WTC11 (cell line): Measurements from ENCODE around the gene UBE2E1. TPM values are rescaled to one million over a fixed set of nuclear protein-coding genes. Genes with fewer than 3 reads are reported as not detected.

Experiments used
- ATAC-seq: fragments of 200-7000 bp; cut with Tn5 transposase; 2 replicates; pipeline ENCODE4 v1.10.0; 2021; ENCODE audit warnings: mild to moderate bottlenecking, moderate library complexity
- CTCF ChIA-PET: fragments of 300-600 bp; sonication (Branson Sonifier 250); formaldehyde crosslinking; loops from one replicate; lab custom pipeline; 2021; ENCODE audit warnings: antibody characterized with exemption; lab: Charles Lee
- POLR2A ChIA-PET: fragments of 350-600 bp; sonication (Branson Sonifier 250); formaldehyde crosslinking; loops from one replicate; lab custom pipeline; 2021; ENCODE audit warnings: antibody characterized with exemption; lab: Charles Lee
- DNase-seq: peaks from one replicate; pipeline ENCODE4 v3.0.0; 2021; ENCODE audit warnings: low spot score
- H3K27ac Mint-ChIP-seq: 2 replicates; pipeline ENCODE4 v1.8.0; 2021; ENCODE audit warnings: mixed read lengths
- H3K27me3 Mint-ChIP-seq: 2 replicates; pipeline ENCODE4 v1.8.0; 2021; ENCODE audit warnings: low read depth, mild to moderate bottlenecking, moderate library complexity, mixed read lengths
- H3K36me3 Mint-ChIP-seq: 2 replicates; pipeline ENCODE4 v1.8.0; 2021; ENCODE audit warnings: mixed read lengths
- H3K4me1 Mint-ChIP-seq: 2 replicates; pipeline ENCODE4 v1.8.0; 2022; ENCODE audit warnings: mixed read lengths
- H3K4me3 Mint-ChIP-seq: 2 replicates; pipeline ENCODE4 v1.8.0; 2021; ENCODE audit warnings: mild to moderate bottlenecking, moderate library complexity, mixed read lengths
- H3K9me3 Mint-ChIP-seq: 2 replicates; pipeline ENCODE4 v1.8.0; 2021; ENCODE audit warnings: mixed read lengths
- AR ChIP-seq: fragments of 250-450 bp; sonication (Bioruptor Pico); IDR thresholded peaks from 2 replicates; pipeline ENCODE4 v1.9.0; 2021; ENCODE audit warnings: mild to moderate bottlenecking
- CREM ChIP-seq: sonication (generic); formaldehyde crosslinking; IDR thresholded peaks from 2 replicates; pipeline ENCODE4 v1.8.1; 2022; ENCODE audit warnings: mild to moderate bottlenecking, missing genetic modification reagents, moderate library complexity
- EMX1 ChIP-seq: fragments of 250-450 bp; sonication (Bioruptor Pico); IDR thresholded peaks from 2 replicates; pipeline ENCODE4 v1.8.0; 2021; ENCODE audit warnings: mild to moderate bottlenecking
- ERG ChIP-seq: fragments of 250-450 bp; sonication (Bioruptor Pico); IDR thresholded peaks from 2 replicates; pipeline ENCODE4 v1.8.0; 2021; ENCODE audit warnings: mild to moderate bottlenecking
- GRHL2 ChIP-seq: fragments of 250-450 bp; sonication (Bioruptor Pico); IDR thresholded peaks from 2 replicates; pipeline ENCODE4 v1.8.0; 2022; ENCODE audit warnings: mild to moderate bottlenecking, moderate library complexity; ENCODE audit not compliant: insufficient replicate concordance, severe bottlenecking
- IRF1 ChIP-seq: sonication (generic); formaldehyde crosslinking; IDR thresholded peaks from 2 replicates; pipeline ENCODE4 v1.8.0; 2023; ENCODE audit warnings: missing genetic modification reagents
- NFATC4 ChIP-seq: fragments of 250-450 bp; sonication (Bioruptor Pico); IDR thresholded peaks from 2 replicates; pipeline ENCODE4 v1.9.0; 2021; ENCODE audit warnings: mild to moderate bottlenecking
- NFYB ChIP-seq: sonication (generic); formaldehyde crosslinking; conservative IDR thresholded peaks from 2 replicates; pipeline ENCODE4 v1.8.0; 2022; ENCODE audit warnings: low read depth, missing genetic modification reagents
- NR2C2 ChIP-seq: sonication (generic); formaldehyde crosslinking; IDR thresholded peaks from 2 replicates; pipeline ENCODE4 v1.8.0; 2022; ENCODE audit warnings: mild to moderate bottlenecking, missing genetic modification reagents
- PRRX2 ChIP-seq: fragments of 250-450 bp; sonication (Bioruptor Pico); IDR thresholded peaks from 2 replicates; pipeline ENCODE4 v1.8.0; 2021; ENCODE audit warnings: mild to moderate bottlenecking
- ZNF121 ChIP-seq: sonication (generic); formaldehyde crosslinking; IDR thresholded peaks from 2 replicates; pipeline ENCODE4 v1.8.0; 2023; ENCODE audit warnings: missing genetic modification reagents
- ZNF416 ChIP-seq: fragments of 250-450 bp; sonication (Bioruptor Pico); IDR thresholded peaks from 2 replicates; pipeline ENCODE4 v1.9.0; 2021; ENCODE audit warnings: mild to moderate bottlenecking, inconsistent platforms
- ZNF532 ChIP-seq: fragments of 250-450 bp; sonication (Bioruptor Pico); IDR thresholded peaks from 2 replicates; pipeline ENCODE4 v1.9.0; 2021; ENCODE audit warnings: mild to moderate bottlenecking, borderline replicate concordance
- total RNA-seq: library from RNA; stranded (reverse); gene quantifications from 3 replicates; pipeline ENCODE4 v1.2.3, GENCODE V29; 2021

UBE2E1 gene
- total RNA-seq, 1 experiment from 2014 or later: 121 TPM

- peak overlapping the region; percentile 2 for H3K27ac Mint-ChIP-seq
Measured at GRCh38 chr3:23920151-23920655, 114.4 kb downstream of the UBE2E1 start.

More at GRCh38 chr3:23920151-23920655, 114.4 kb downstream of the UBE2E1 start:
- CTCF ChIA-PET: no interaction called here
- no peak for DNase-seq
- Mint-ChIP-seq H3K27me3 (peaks cover 6% of the 10 kb centered on the region; the same call in 1 of the 2 replicates), H3K36me3 (peaks cover 37% of the 10 kb centered on the region), H3K9me3 (no peaks in the 10 kb centered on the region), H3K4me3 (peak overlapping the region; percentile 99; the same call in 1 of the 2 replicates), H3K4me1 (peaks cover 48% of the 10 kb centered on the region)
- ATAC-seq: no peak
- POLR2A ChIA-PET: no interaction called here
- TF ChIP-seq EMX1 (CRISPR knock-in tag) (peak; percentile 93), GRHL2 (CRISPR knock-in tag) (no peak), IRF1 (no peak), NR2C2 (CRISPR knock-in tag) (no peak), PRRX2 (CRISPR knock-in tag) (peak; percentile 83; the same call in 1 of the 2 replicates), NFYB (CRISPR knock-in tag) (no peak), ZNF532 (CRISPR knock-in tag) (0 out of 2 replicates have a peak, but pooled peaks have one; percentile 82), AR (peak; percentile 62), ZNF416 (CRISPR knock-in tag) (peak; percentile 21), ZNF121 (no peak), CREM (0 out of 2 replicates have a peak, but pooled peaks have one; percentile 6), ERG (0 out of 2 replicates have a peak, but pooled peaks have one; percentile 46), NFATC4 (CRISPR knock-in tag) (peak; percentile 66)
